GM19397 (cell line): ENCODE results near the gene ZNF761.
"Not testable (repeated sequence)": the region's sequence is repeated elsewhere in the genome, so short reads cannot be mapped to it uniquely, and the experiment has no call there.

ENCODE experiments used
- ATAC-seq: cut with Tn5 transposase; IDR thresholded peaks from one replicate; pipeline ENCODE4 v1.9.1; 2021; ENCODE audit warnings: mild to moderate bottlenecking, moderate library complexity; ENCODE audit not compliant: unreplicated experiment

Gene ZNF761

DNA sequence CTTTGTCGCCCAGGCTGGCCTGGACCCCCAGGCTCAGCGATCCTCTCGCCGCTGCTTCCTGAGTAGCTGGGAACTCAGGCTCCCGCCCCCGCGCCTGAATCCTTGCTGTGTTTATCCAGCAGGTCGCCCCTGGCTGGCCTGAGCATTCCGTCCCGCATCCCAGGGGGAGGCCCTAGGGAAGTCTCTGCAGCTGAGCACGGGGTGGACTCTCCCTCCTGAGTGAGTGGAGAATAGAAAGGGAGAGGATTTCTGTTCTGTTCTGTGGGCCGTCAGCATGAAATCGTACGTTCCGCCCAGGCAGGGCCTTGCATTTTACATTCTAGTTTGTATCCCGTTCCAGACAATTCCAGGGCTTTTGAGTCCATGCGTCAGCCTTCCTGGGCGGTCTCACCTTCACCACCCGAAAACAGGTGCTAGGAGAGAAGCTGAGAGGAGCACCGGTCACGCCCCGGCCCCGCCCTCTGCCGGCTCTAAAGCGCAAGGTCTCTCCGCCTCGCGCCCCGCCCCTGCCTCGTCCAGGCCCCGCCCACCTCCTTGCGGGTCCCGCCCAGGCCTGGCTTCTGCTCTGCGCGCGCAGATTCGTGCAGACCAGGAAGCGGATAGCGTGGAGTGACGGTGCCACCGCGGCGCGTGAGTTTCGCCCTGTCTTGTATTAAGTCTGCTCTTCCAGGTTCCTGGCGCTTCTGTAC lies at the start of gene ZNF761:
ZNF761 (plus strand) TSS at position 586 of the 689 bp plus-strand sequence. CDS start 15,285 bp downstream, outside the sequence.
- peak; percentile 97 for ATAC-seq

- no peak for ATAC-seq
Observed at GRCh38 chr19:53388168-53388567, 43.6 kb upstream of the ZNF761 start.

DNA sequence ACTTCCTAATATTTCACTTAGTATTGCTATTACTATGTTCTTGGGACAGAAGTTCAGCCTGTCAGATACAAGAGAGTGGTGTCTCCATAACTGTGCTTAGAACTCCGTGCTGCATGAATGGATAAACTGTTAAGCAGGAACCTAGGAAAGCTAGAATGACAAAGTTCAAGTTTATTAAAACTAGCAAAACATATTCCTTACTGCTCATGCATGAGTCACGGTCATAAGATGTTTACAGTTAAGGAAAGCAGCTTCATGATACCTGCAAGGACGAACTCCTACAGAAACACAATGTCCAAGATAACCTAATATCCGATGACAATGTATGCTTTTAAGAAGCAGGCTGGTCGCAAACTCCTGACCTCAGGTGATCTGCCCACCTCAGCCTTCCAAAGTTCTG lies 42.9 kb upstream of the ZNF761 start:
- ATAC-seq = no peak

DNA sequence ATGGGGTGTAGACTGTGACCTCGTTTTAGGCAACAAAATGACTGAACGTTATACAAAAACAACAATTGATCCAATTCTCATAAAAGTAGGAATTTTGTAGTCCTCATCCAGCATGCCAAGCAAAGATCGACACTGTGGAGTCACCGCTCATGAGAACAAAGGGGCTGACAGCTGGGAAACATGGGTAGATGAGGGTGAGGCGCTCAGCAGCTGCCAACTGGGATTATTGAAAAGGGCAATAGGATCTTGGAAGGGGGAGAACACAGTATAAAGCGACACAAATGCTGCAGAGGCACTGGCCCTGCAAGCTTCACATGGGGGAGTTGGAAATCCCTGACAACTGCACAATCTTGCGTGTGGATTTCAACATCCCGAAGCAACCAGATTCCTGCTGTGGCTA lies 42.2 kb upstream of the ZNF761 start:
- no peak for ATAC-seq

DNA sequence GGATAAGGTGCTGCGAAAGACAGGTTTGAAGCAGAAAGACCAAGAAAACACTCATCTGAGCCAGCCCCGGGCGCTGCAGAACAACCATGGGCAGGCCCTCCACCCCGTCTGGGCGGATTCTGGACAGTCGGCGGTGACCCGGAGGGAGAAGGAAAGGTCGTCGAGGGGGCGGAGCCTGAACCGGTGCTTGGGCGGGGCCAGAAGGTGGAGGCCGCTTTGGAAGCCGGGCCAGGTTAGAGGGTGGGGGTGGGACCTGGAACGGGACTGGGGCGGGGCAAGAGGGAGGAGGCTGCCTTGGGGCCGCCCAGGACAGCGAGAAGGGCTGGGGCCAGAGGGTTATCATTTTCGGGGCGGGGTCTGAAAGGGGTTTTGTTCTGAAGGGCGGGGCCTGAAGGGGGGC lies 41.8 kb upstream of the ZNF761 start:
- ATAC-seq = no peak

GRCh38 chr19:53394522-53394973 lies 37.2 kb upstream of the ZNF761 start:
- no peak for ATAC-seq

DNA sequence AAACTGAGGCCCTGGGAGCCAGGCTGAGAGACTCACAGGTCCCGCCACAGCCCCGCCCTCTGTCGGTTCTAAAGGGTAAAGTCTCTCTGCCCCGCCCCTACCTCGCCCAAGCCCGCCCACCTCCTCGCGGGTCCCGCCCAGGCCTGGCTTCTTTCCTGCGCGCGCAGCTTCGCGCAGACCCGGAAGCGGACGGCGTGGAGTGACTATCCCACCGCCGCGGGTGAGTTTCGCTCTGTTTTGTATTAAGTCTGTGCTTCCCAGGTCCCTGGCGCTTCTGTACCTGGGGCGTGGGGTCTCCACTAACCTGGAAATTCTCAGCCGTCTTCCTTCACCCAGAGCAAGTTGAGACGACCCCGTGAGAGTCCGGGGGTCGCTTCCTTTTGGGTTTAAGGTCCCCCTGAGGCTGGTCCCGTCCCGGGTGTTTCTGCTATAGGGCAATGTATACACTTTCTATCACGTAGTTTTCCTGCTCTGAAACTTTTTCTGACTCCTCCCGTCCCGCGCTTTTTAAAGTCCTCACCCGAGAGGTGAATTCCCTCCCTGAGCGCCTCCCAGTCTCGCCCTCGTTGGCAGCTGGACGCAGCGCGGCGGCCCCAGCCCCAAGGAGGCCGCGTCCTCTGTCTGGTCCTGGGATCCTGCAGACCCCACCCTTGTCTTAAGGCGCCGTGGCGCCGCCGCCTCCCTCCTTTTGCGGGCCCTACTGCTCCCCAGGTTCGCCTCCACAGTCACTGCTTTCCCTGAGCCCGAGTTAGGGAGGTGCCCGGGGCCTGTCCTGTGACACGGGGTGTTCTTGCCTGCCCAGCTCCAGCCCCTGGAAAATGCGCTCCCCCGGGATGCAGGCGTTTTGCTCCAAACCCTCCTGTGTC lies 36.6 kb upstream of the ZNF761 start, which contains the start of gene ZNF765:
ZNF765 (plus strand) TSS at position 176 of the 866 bp plus-strand sequence. CDS start 2,867 bp downstream, outside the sequence.
- ATAC-seq = peak; percentile 93

DNA sequence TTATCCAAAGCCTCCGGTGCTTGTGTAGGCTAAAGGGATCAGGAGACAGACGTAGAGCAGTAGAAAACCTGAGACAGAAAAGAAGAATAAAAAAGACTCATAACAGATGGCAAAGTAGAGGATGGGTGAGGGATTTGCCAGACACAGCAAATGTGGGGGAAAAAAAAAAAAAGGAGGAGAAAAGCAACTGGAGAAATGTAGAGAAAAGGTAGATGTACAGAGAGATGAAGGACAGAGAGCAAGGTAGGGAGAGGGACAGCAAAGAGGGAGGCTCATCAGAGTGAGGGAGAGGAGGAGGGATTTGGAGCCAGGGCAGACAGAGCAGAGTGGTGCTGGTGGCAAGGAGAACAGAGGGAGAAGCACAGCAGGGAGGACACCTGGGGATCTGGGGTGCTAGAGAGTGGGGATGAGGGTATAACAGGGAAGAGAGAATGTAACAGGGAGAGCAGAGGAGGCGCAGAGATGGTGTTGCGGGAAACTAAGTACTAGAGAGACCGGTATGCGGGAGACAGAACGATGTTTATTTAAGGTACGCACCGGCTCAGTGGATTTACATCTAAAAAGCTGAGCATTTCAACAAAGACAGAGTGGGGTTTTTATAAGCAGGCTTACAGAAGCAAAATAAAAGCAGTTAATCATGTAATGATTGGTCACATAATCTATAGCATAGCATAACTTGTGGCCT lies 35.8 kb upstream of the ZNF761 start:
- ATAC-seq = not testable (repeated sequence)

- ATAC-seq = no peak
Observed at GRCh38 chr19:53396525-53396868, 35.3 kb upstream of the ZNF761 start.

GRCh38 chr19:53397918-53398317 lies 33.9 kb upstream of the ZNF761 start:
- ATAC-seq = not testable (repeated sequence)

DNA sequence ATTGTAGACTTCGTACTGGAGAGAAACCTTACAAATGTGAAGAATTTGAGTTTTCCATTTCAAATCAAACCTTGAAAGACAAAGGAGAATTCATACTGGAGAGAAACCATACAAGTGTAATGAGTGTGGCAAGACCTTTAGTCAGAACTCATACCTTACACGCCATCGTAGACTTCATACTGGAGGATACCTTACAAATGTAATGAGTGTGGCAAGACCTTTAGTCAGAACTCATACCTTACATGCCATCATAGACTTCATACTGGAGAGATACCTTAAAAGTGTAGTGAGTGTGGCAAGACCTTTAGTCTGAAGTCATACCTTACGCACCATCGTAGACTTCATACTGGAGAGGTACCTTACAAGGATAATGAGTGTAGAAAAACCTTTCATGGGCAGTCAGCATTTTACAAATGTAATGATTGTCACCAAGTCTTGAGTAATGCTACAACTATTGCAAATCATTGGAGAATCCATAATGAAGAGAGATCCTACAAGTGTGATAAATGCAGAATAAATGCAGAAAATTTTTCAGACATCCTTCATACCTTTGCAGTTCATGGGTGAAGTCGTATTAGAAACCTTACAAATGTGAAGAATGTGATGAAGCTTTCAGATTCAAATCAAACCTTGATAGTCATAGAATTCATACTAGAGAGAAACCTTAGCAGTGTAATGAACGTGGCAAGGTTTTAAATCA lies 22.1 kb upstream of the ZNF761 start:
- ATAC-seq = no peak

- not testable (repeated sequence) for ATAC-seq
Observed at GRCh38 chr19:53420520-53421315, 11.1 kb upstream of the ZNF761 start.

DNA sequence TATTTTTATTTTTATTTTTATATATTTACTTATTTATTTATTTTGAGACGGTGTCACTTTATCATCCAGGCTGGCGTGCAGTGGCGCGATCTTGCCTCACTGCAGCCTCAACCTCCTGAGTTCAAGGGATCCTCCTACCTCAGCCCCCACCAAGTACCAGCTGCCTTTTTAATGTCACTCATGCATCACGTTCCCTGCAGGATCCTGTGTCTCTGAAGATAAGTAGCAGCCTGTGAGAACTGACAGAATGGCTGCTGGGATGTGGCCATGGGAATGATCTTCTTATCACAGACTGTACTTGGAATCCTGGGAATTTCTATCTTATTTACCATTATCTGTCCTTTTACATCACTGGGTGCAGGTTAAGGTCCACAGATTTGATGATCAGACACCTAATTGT lies 9.2 kb upstream of the ZNF761 start:
- ATAC-seq = no peak

DNA sequence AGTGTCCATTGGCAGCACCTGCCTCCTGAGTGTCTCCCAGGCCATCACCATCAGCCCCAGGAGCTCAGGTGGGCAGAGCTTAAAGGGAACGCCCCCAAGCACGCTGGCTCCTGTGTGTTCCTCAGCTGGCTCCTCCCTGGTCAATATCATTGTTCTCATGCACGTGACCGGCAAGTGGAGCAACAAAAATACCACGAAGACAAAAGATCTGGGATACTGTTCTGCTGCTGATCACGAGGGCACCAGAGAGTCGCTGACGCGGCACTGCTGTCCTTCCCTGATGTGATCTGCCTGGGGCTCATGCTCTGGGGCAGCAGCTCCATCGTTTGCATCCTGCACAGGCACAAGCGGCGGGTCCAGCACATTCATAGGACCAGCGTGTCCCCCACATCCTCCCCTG lies 8.7 kb upstream of the ZNF761 start:
- not testable (repeated sequence) for ATAC-seq

DNA sequence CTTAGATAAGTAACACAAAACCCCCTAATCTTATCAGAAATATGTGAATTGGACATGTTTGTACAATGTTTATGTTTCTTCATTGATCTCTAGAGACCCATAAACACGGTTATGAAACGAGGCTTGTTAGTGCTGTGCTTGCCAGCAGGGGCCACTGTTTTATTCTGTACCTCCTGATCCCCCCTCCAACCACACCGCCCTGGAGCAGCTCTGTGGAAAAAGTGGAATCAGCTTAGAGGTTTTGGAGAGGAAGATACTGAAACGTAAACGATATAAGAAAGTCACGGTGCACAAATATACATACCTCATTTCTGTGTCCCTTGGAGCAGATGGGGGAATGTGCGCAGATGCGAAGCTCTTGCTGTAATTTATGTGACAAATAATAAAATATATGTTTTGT lies 8.1 kb upstream of the ZNF761 start:
- not testable (repeated sequence) for ATAC-seq

GRCh38 chr19:53424968-53425597 lies 6.7 kb upstream of the ZNF761 start:
- ATAC-seq = no peak

DNA sequence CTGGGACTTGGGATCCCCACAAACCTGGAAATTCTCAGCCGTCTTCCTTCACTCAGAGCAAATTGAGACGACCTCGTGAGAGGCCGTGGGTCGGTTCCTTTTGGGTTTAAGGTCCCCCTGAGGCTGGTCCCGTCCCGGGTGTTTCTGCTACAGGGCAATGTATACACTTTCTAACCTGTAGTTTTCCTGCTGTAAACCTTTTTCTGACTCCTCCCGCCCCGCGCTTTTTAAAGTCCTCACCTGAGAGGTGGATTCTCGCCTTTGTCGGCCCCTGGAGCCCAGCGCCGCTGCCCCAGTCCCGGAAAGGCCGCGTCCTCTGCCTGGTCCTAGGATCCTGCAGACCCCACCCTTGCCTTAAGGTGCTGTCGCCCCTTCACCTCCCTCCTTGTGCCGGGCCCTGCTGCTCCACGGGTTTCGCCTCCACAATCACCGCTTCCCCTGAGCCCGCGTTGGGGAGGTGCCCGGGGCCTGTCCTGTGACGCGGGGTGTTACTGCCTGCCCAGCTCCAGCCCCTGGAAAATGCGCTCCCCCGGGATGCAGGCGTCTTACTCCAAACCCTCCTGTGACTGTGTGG lies 391 bp downstream of the ZNF761 start:
- ATAC-seq = peak; percentile 29

DNA sequence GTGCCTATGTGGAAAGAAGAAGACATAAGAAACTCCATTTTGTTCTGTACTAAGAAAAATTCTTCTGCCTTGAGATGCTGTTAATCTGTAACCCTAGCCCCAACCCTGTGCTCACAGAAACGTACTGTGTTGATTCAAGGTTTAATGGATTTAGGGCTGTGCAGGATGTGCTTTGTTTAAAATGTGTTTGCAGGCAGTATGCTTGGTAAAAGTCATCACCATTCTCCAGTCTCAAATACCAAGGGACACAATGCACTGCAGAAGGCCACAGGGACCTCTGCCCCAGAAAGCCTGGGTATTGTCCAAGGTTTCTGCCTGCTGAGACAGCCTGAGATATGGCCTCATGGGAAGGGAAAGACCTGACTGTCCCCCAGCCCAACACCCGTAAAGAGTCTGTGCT lies 12.0 kb downstream of the ZNF761 start:
- not testable (repeated sequence) for ATAC-seq

GRCh38 chr19:53447196-53447595 lies 15.4 kb downstream of the ZNF761 start:
- not testable (repeated sequence) for ATAC-seq
